ENCODE measurements around the gene TBC1D22A. TPM values are rescaled to one million over a fixed set of nuclear protein-coding genes. Genes with fewer than 3 reads are reported as not detected.

Gene TBC1D22A
- total RNA-seq, 1 experiment from 2014 or later = 14.3 TPM

DNA sequence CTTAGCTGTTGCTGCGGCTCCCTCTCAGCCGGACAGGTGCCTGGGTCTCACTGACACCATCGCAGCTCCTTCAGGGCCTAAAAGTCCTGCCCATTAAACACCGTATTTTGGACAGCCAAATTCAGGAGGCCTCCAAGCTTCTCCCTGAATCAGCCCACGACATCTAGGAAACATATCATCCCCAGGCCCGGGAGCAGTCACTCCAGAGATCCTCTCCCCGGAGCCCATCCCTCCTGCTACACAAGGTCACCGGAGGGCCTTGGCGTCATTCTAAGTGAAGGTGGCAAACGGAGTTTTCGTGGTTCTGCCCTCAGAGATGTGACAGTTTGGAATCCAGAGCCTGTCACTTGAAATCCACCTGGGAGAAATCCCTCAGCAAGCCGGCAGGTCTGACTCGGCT lies 232.5 kb downstream of the TBC1D22A start:
- BruUV-seq (replicated peaks) = no TSS peak
- intact Hi-C loops (cut with micrococcal nuclease) = no loop called here
- DNase-seq (no peak), ATAC-seq (no peak)
- TF ChIP-seq, protein P1, sequence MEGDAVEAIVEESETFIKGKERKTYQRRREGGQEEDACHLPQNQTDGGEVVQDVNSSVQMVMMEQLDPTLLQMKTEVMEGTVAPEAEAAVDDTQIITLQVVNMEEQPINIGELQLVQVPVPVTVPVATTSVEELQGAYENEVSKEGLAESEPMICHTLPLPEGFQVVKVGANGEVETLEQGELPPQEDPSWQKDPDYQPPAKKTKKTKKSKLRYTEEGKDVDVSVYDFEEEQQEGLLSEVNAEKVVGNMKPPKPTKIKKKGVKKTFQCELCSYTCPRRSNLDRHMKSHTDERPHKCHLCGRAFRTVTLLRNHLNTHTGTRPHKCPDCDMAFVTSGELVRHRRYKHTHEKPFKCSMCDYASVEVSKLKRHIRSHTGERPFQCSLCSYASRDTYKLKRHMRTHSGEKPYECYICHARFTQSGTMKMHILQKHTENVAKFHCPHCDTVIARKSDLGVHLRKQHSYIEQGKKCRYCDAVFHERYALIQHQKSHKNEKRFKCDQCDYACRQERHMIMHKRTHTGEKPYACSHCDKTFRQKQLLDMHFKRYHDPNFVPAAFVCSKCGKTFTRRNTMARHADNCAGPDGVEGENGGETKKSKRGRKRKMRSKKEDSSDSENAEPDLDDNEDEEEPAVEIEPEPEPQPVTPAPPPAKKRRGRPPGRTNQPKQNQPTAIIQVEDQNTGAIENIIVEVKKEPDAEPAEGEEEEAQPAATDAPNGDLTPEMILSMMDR (conservative IDR thresholded peaks at IDR 0.05; ENCODE audit: low read depth, low read length) = no peak
- TF ChIP-seq EZH2phosphoT487 (IDR thresholded peaks at IDR 0.05; ENCODE audit: borderline replicate concordance, low read length) (no peak), EZH2 (IDR thresholded peaks at IDR 0.05; ENCODE audit: low read length, unreplicated experiment) (no peak)
- no peak overlapping the region for H3K4me2 ChIP-seq (ENCODE audit: low read length)
- no peak overlapping the region for H3K4me3 ChIP-seq (ENCODE audit: low read length)
- no peak overlapping the region for H3K9ac ChIP-seq (ENCODE audit: low read length)
- no peaks in the 10 kb centered on the region for H3K9me2 ChIP-seq (replicated peaks; ENCODE audit: low read length)
- no peak overlapping the region for H2AFZ ChIP-seq (ENCODE audit: low read length)
- H3F3A ChIP-seq (ENCODE audit: low read length, unreplicated experiment) = no peaks in the 10 kb centered on the region
- H3K9me3 ChIP-seq (ENCODE audit: low read length) = no peaks in the 10 kb centered on the region
- no peaks in the 10 kb centered on the region for H3K36me3 ChIP-seq (ENCODE audit: low read depth, low read length)
- no peaks in the 10 kb centered on the region for H3K79me2 ChIP-seq (ENCODE audit: low read length)
- H3K27ac ChIP-seq (ENCODE audit: low read length) = no peak overlapping the region
- no peaks in the 10 kb centered on the region for H3K27me3 ChIP-seq (ENCODE audit: low read length)
- H4K20me1 ChIP-seq (ENCODE audit: low read length) = no peaks in the 10 kb centered on the region
- POLR2A ChIA-PET (ENCODE audit: unreplicated experiment) = no interaction called here
- no peaks in the 10 kb centered on the region for H3K4me1 ChIP-seq (ENCODE audit: insufficient read depth, low read length)
- CTCF ChIA-PET = no interaction called here

DNA sequence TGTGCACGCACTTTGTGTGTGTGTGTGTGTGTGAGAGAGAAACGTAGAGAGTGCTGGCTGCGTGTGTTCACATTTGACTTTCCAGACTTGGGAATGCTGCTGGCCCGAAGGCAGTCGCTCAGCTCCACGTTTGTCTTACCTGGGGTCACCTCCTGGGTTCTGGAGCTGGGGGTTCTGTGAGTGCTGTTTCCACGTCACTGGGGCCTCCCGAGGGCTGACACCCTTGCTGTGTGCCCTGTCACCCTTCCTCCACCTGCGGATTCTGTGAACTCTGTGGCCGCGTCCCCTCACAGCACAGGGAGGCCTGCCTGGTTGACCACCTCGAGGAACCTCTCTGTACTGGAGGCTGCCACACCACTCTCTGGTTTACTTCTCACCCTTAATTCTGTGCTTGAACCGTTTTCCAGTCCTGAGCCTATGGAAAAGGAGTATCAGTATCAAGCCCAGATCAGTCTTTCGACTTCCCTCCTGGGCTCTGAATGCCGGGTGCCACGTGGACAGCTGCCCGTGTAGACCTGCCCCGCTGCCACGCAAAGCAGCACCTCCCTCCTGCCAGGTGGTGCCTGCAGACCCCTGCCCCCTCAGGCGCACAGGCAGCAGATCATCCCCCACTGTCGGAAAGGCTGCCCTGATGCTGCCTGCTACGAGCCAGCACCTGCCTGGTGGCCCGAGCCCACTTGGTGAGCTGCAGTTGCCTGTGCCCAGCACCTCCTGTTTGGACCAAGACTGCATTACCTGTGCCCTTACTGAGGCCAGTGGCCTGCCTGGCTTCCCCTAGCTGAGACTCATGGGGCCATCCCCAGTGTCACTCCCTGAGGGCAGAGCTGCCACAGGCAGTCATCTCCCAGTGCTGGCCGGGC lies 233.3 kb downstream of the TBC1D22A start:
- Histone ChIP-seq H3K36me3 (ENCODE audit: low read depth, low read length) (no peaks in the 10 kb centered on the region), H3K4me1 (ENCODE audit: insufficient read depth, low read length) (no peaks in the 10 kb centered on the region), H4K20me1 (ENCODE audit: low read length) (no peaks in the 10 kb centered on the region), H3F3A (ENCODE audit: low read length, unreplicated experiment) (no peaks in the 10 kb centered on the region), H2AFZ (ENCODE audit: low read length) (no peak overlapping the region), H3K79me2 (ENCODE audit: low read length) (no peaks in the 10 kb centered on the region), H3K9me2 (replicated peaks; ENCODE audit: low read length) (no peaks in the 10 kb centered on the region), H3K4me3 (ENCODE audit: low read length) (no peak overlapping the region), H3K27ac (ENCODE audit: low read length) (no peak overlapping the region), H3K27me3 (ENCODE audit: low read length) (no peaks in the 10 kb centered on the region), H3K9ac (ENCODE audit: low read length) (no peak overlapping the region), H3K4me2 (ENCODE audit: low read length) (no peak overlapping the region), H3K9me3 (ENCODE audit: low read length) (no peaks in the 10 kb centered on the region)
- intact Hi-C loops (cut with micrococcal nuclease) = no loop called here
- ChIA-PET CTCF (no interaction called here), POLR2A (ENCODE audit: unreplicated experiment) (no interaction called here)
- BruUV-seq (replicated peaks) = no TSS peak
- DNase-seq (no peak), ATAC-seq (no peak)
- TF ChIP-seq, protein P1 (conservative IDR thresholded peaks at IDR 0.05; ENCODE audit: low read depth, low read length) = no peak
- TF ChIP-seq EZH2 (IDR thresholded peaks at IDR 0.05; ENCODE audit: low read length, unreplicated experiment) = no peak
- no peak for TF ChIP-seq EZH2phosphoT487 (IDR thresholded peaks at IDR 0.05; ENCODE audit: borderline replicate concordance, low read length)

DNA sequence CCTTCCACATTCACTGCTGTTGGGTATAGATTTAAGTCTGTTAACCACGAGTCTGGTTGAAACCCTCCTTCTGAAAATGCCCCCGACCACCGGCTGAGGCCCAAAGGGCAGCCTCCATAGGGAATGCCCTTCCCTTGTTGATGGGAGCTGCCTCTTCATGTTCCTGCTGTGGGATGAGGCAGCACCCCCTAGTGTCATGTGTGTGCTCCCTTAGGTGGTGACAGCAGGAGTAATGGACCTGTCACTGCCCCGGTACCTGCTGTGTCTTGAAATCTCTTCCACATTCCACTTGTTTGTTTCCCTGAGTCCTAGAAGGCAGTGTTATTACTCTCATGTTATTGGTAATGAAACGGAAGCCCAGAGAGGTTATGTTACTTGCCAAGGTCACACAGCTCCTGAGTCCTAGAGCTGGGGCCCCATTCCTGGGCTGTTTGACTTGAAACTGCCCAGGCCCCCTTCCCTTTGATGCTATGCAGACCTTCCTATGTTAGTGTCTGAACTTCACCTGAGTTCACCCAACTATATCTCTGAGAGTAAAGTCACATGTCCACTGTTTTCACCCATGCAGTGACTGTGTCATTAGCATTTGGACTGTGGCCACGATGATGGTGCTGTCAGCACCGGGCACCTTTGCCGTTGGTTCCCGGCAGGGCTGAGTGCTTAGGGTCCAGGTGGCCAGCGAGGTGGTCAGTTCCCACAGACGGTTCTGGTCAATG lies 234.3 kb downstream of the TBC1D22A start:
- Histone ChIP-seq H3K27ac (ENCODE audit: low read length) (no peak overlapping the region), H2AFZ (ENCODE audit: low read length) (no peak overlapping the region), H3K4me3 (ENCODE audit: low read length) (no peak overlapping the region), H3K36me3 (ENCODE audit: low read depth, low read length) (no peaks in the 10 kb centered on the region), H4K20me1 (ENCODE audit: low read length) (no peaks in the 10 kb centered on the region), H3K9me2 (replicated peaks; ENCODE audit: low read length) (no peaks in the 10 kb centered on the region), H3K4me1 (ENCODE audit: insufficient read depth, low read length) (no peaks in the 10 kb centered on the region), H3K27me3 (ENCODE audit: low read length) (no peaks in the 10 kb centered on the region), H3K79me2 (ENCODE audit: low read length) (no peaks in the 10 kb centered on the region), H3K4me2 (ENCODE audit: low read length) (no peak overlapping the region), H3F3A (ENCODE audit: low read length, unreplicated experiment) (no peaks in the 10 kb centered on the region), H3K9me3 (ENCODE audit: low read length) (no peaks in the 10 kb centered on the region), H3K9ac (ENCODE audit: low read length) (no peak overlapping the region)
- intact Hi-C loops (cut with micrococcal nuclease) = no loop called here
- ChIA-PET CTCF (no interaction called here), POLR2A (ENCODE audit: unreplicated experiment) (no interaction called here)
- ATAC-seq = peak; percentile 56
- TF ChIP-seq, protein P1 (conservative IDR thresholded peaks at IDR 0.05; ENCODE audit: low read depth, low read length) = peak; percentile 48
- TF ChIP-seq EZH2 (IDR thresholded peaks at IDR 0.05; ENCODE audit: low read length, unreplicated experiment) = no peak
- DNase-seq = peak; percentile 13
- BruUV-seq (replicated peaks) = no TSS peak

All from PC-3 (cell line).